Ovary (tissue), 3 donors: ENCODE measurements around the gene SYT17.

Experiments
- EP300 ChIP-seq: sonication (generic); formaldehyde crosslinking; IDR thresholded peaks from one replicate; pipeline ENCODE4 v1.6.1; 2017; ENCODE audit warnings: antibody characterized with exemption
- POLR2A ChIP-seq: fragments of 450-650 bp; IDR thresholded peaks from one replicate; pipeline ENCODE4 v1.6.1; 2017; ENCODE audit warnings: antibody characterized with exemption, mild to moderate bottlenecking, moderate library complexity
- TF ChIP-seq, protein P1 (sequence below), 3 donors: fragments of 450-650 bp in 2 of 3; fragments of 200-600 bp in 1 of 3; IDR thresholded peaks; one replicate each; pipeline versions ENCODE4 v1.5.1 to v1.8.0; 2016 to 2022; ENCODE audit warnings: antibody characterized with exemption in 3 of 3, mild to moderate bottlenecking in 1 of 3
- donor health status: DM: no; HTN: no; CAD: no.

DNA sequence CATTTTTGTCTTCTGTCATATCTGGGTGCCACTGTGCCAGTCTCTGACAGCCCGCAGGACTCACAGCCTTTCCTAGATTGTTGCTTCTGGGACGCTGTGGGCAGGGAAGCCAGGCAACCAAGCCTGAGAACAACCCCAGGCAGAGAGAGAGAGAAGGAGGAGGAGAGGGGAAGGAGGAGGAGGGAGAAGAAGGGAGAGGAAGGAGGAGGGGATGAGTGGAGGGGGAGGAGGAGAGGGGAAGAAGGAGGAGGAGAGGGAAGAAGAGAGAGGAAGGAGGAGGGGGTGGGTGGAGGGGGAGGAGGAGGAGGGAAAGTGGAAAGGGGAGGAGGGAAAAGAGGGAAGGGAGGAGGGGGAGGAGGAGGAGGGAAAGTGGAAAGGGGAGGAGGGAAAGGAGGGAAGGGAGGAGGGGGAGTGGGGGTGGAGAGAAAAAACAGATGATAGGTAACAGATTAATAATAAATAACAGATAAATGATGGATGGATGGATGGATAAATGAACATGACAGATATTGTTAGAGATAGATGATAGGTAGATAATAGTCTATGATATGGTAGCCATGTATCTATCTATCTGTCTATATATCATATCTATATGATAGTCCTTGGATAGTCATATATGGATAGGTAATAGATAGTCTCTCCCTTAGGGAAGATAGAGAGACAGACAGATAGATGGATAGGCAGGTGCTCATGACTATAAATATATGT is 146.8 kb downstream of the SYT17 start:
- TF ChIP-seq, protein P1, sequence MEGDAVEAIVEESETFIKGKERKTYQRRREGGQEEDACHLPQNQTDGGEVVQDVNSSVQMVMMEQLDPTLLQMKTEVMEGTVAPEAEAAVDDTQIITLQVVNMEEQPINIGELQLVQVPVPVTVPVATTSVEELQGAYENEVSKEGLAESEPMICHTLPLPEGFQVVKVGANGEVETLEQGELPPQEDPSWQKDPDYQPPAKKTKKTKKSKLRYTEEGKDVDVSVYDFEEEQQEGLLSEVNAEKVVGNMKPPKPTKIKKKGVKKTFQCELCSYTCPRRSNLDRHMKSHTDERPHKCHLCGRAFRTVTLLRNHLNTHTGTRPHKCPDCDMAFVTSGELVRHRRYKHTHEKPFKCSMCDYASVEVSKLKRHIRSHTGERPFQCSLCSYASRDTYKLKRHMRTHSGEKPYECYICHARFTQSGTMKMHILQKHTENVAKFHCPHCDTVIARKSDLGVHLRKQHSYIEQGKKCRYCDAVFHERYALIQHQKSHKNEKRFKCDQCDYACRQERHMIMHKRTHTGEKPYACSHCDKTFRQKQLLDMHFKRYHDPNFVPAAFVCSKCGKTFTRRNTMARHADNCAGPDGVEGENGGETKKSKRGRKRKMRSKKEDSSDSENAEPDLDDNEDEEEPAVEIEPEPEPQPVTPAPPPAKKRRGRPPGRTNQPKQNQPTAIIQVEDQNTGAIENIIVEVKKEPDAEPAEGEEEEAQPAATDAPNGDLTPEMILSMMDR (IDR thresholded peaks at IDR 0.05): no peak
- no peak for TF ChIP-seq EP300
- TF ChIP-seq POLR2A: no peak
